HepG2 (cell line): Measurements from ENCODE around the gene THAP2. TPM values are rescaled to one million over a fixed set of nuclear protein-coding genes. Genes with fewer than 3 reads are reported as not detected.

Experiments used
- CBX2 ChIP-seq, 2 experiments: fragments of 200-600 bp in 1 of 2; sonication (generic); formaldehyde crosslinking in 1 of 2; IDR thresholded peaks; 2 replicates each; pipeline versions ENCODE4 v1.7.0 to v1.8.1; 2018 to 2022; ENCODE audit warnings: low read depth in 2 of 2, low read length in 1 of 2, mild to moderate bottlenecking in 1 of 2, missing genetic modification reagents in 1 of 2
- EEA1 ChIP-seq: sonication (generic); formaldehyde crosslinking; IDR thresholded peaks from 2 replicates; pipeline ENCODE4 v1.5.1; 2020; ENCODE audit warnings: mild to moderate bottlenecking, missing genetic modification reagents, borderline replicate concordance
- HOMEZ ChIP-seq: IDR thresholded peaks from 2 replicates; pipeline ENCODE4 v1.6.1; 2016; ENCODE audit warnings: low read depth
- RBM22 ChIP-seq: fragments of 200-400 bp; formaldehyde crosslinking; optimal IDR thresholded peaks from 2 replicates; pipeline ENCODE3; 2017; ENCODE audit warnings: mild to moderate bottlenecking, low read length, moderate library complexity
- REXO4 ChIP-seq: sonication (generic); formaldehyde crosslinking; IDR thresholded peaks from 2 replicates; pipeline ENCODE4 v1.8.0; 2022; ENCODE audit warnings: missing genetic modification reagents, mild to moderate bottlenecking, borderline replicate concordance
- RNF219 ChIP-seq: sonication (generic); formaldehyde crosslinking; IDR thresholded peaks from 2 replicates; pipeline ENCODE4 v1.5.0; 2020; ENCODE audit warnings: mild to moderate bottlenecking, missing genetic modification reagents
- UBTF ChIP-seq: sonication (generic); formaldehyde crosslinking; IDR thresholded peaks from 2 replicates; pipeline ENCODE4 v1.4.0; 2020; ENCODE audit warnings: mild to moderate bottlenecking, missing genetic modification reagents
- ZBTB4 ChIP-seq: sonication (generic); formaldehyde crosslinking; IDR thresholded peaks from 2 replicates; pipeline ENCODE4 v1.4.0; 2020; ENCODE audit warnings: missing genetic modification reagents, mild to moderate bottlenecking, borderline replicate concordance
- ZFP1 ChIP-seq: IDR thresholded peaks from 2 replicates; pipeline ENCODE4 v1.6.1; 2016
- ZMYM4 ChIP-seq: sonication (generic); formaldehyde crosslinking; IDR thresholded peaks from 2 replicates; pipeline ENCODE4 v1.8.1; 2023; ENCODE audit warnings: mild to moderate bottlenecking, missing genetic modification reagents
- ZNF232 ChIP-seq: sonication (generic); formaldehyde crosslinking; IDR thresholded peaks from 2 replicates; pipeline ENCODE4 v1.4.0; 2020; ENCODE audit warnings: missing genetic modification reagents, borderline replicate concordance
- ZNF296 ChIP-seq: sonication (generic); formaldehyde crosslinking; conservative IDR thresholded peaks from 2 replicates; pipeline ENCODE4 v1.5.0; 2020; ENCODE audit warnings: mild to moderate bottlenecking, missing genetic modification reagents
- ZNF777 ChIP-seq: sonication (generic); formaldehyde crosslinking; IDR thresholded peaks from 2 replicates; pipeline ENCODE4 v1.4.0; 2020; ENCODE audit warnings: missing genetic modification reagents
- ZNF878 ChIP-seq: sonication (generic); formaldehyde crosslinking; IDR thresholded peaks from 2 replicates; pipeline ENCODE4 v1.8.1; 2023; ENCODE audit warnings: mild to moderate bottlenecking, missing genetic modification reagents, moderate library complexity
- polyA plus RNA-seq, 8 experiments: library from polyadenylated mRNA; depleted of rRNA in 3 of 8; stranded (reverse) in 7 of 8; unstranded in 1 of 8; fragments of >200 nt; fragmentation: Illumina TruSeq in 4 of 8; extraction: Trizol in 4 of 8; gene quantifications; 2 replicates each; pipeline versions ENCODE4 v1.2.1 to v1.2.3, GENCODE V29; 2011 to 2016; ENCODE audit warnings: low read depth in 4 of 8, missing spikeins in 1 of 8, mixed read lengths in 1 of 8; ENCODE audit not compliant: insufficient read depth in 1 of 8
- total RNA-seq, 5 experiments: library from RNA; depleted of rRNA; stranded (reverse); fragments of >200 nt; fragmentation: Illumina TruSeq; extraction: Trizol; gene quantifications; 2 replicates each; pipeline ENCODE4 v1.2.3, GENCODE V29; 2016; ENCODE audit warnings: low read depth in 1 of 5
- TF ChIP-seq, protein P1 (sequence below): sonication (generic); formaldehyde crosslinking; conservative IDR thresholded peaks from 2 replicates; pipeline ENCODE4 v1.8.1; 2023; ENCODE audit warnings: missing genetic modification reagents
- TF ChIP-seq, protein P2 (sequence below): sonication (generic); formaldehyde crosslinking; IDR thresholded peaks from 2 replicates; pipeline ENCODE4 v1.8.1; 2023; ENCODE audit warnings: mild to moderate bottlenecking, missing genetic modification reagents

THAP2 gene
- total and polyA plus RNA-seq, 2 of the 13 experiments (the other 11 are each of a cell fraction or from before 2014, with no cell fraction given) = 5.2 to 6.2 TPM

- TF ChIP-seq EEA1 (no peak), HOMEZ (CRISPR knock-in tag) (peak; percentile 61; the same call in 1 of the 2 replicates), ZMYM4 (CRISPR knock-in tag) (peak; percentile 69), CBX2 (IDR thresholded peaks at IDR 0.05; ENCODE audit: low read depth, low read length) (no peak), CBX2 (CRISPR knock-in tag; IDR thresholded peaks at IDR 0.05; ENCODE audit: low read depth) (no peak), ZFP1 (no peak), ZBTB4 (no peak), REXO4 (CRISPR knock-in tag) (no peak), RBM22 (no peak), RNF219 (CRISPR knock-in tag) (no peak), ZNF878 (CRISPR knock-in tag) (peak; percentile 67; the same call in 1 of the 2 replicates), ZNF296 (no peak), ZNF777 (CRISPR knock-in tag) (no peak), ZNF232 (CRISPR knock-in tag) (no peak), UBTF (CRISPR knock-in tag) (peak; percentile 69; the same call in 1 of the 2 replicates)
- TF ChIP-seq, protein P1, sequence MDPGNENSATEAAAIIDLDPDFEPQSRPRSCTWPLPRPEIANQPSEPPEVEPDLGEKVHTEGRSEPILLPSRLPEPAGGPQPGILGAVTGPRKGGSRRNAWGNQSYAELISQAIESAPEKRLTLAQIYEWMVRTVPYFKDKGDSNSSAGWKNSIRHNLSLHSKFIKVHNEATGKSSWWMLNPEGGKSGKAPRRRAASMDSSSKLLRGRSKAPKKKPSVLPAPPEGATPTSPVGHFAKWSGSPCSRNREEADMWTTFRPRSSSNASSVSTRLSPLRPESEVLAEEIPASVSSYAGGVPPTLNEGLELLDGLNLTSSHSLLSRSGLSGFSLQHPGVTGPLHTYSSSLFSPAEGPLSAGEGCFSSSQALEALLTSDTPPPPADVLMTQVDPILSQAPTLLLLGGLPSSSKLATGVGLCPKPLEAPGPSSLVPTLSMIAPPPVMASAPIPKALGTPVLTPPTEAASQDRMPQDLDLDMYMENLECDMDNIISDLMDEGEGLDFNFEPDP (CRISPR knock-in tag) = no peak
- TF ChIP-seq, protein P2, sequence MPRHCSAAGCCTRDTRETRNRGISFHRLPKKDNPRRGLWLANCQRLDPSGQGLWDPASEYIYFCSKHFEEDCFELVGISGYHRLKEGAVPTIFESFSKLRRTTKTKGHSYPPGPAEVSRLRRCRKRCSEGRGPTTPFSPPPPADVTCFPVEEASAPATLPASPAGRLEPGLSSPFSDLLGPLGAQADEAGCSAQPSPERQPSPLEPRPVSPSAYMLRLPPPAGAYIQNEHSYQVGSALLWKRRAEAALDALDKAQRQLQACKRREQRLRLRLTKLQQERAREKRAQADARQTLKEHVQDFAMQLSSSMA (CRISPR knock-in tag) = no peak
Observed at GRCh38 chr12:71663561-71664410, at the start of gene THAP2, which contains the start of gene ZFC3H1 (continued).
